Measurements from ENCODE around the gene ZNF317.

Gene ZNF317

DNA sequence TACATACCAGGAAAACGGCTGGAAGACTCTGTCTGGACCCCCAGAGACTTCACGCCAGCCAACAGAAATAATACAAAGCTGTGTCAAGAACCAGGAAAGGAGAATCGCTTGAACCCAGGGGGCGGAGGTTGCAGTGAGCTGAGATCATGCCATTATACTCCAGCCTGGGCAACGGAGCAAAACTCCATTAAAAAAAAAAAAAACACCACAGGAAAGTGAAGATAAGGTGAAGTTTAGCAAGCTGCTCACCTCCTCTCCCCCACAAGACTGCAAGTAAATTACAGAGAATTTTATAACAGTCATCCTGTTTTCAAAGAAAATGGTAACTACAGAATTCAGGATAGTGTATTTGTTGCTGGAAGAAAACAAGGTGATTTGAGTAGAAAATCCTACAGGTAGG lies 23.6 kb upstream of the ZNF317 start:
- H2AFZ ChIP-seq (ENCODE audit: low read depth, low read length) = no peak overlapping the region
- H3K9ac ChIP-seq (ENCODE audit: low read length) = no peak overlapping the region
- H3K79me2 ChIP-seq (ENCODE audit: low read length) = no peaks in the 10 kb centered on the region
- no peaks in the 10 kb centered on the region for H3K9me3 ChIP-seq (ENCODE audit: insufficient read depth, low read length)
- no peak overlapping the region for H3K4me3 ChIP-seq (ENCODE audit: low read length)
- 0 out of 2 replicates have a peak, but pooled peaks cover 3% of the 10 kb centered on the region for H3K27me3 ChIP-seq (ENCODE audit: low read depth, low read length)
- H3K27ac ChIP-seq (ENCODE audit: low read length) = no peak overlapping the region
- TF ChIP-seq, protein P1, sequence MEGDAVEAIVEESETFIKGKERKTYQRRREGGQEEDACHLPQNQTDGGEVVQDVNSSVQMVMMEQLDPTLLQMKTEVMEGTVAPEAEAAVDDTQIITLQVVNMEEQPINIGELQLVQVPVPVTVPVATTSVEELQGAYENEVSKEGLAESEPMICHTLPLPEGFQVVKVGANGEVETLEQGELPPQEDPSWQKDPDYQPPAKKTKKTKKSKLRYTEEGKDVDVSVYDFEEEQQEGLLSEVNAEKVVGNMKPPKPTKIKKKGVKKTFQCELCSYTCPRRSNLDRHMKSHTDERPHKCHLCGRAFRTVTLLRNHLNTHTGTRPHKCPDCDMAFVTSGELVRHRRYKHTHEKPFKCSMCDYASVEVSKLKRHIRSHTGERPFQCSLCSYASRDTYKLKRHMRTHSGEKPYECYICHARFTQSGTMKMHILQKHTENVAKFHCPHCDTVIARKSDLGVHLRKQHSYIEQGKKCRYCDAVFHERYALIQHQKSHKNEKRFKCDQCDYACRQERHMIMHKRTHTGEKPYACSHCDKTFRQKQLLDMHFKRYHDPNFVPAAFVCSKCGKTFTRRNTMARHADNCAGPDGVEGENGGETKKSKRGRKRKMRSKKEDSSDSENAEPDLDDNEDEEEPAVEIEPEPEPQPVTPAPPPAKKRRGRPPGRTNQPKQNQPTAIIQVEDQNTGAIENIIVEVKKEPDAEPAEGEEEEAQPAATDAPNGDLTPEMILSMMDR (IDR thresholded peaks at IDR 0.05; ENCODE audit: low read depth, low read length) = no peak
- no peak for TF ChIP-seq EZH2phosphoT487 (IDR thresholded peaks at IDR 0.05; ENCODE audit: low read depth)
- no peaks in the 10 kb centered on the region for H4K20me1 ChIP-seq (ENCODE audit: insufficient read depth, low read length)
- no peak overlapping the region for H3K4me2 ChIP-seq (ENCODE audit: low read length)
- H3K4me1 ChIP-seq (ENCODE audit: low read length) = no peaks in the 10 kb centered on the region
- no peaks in the 10 kb centered on the region for H3K36me3 ChIP-seq (replicated peaks; ENCODE audit: low read depth, low read length)

DNA sequence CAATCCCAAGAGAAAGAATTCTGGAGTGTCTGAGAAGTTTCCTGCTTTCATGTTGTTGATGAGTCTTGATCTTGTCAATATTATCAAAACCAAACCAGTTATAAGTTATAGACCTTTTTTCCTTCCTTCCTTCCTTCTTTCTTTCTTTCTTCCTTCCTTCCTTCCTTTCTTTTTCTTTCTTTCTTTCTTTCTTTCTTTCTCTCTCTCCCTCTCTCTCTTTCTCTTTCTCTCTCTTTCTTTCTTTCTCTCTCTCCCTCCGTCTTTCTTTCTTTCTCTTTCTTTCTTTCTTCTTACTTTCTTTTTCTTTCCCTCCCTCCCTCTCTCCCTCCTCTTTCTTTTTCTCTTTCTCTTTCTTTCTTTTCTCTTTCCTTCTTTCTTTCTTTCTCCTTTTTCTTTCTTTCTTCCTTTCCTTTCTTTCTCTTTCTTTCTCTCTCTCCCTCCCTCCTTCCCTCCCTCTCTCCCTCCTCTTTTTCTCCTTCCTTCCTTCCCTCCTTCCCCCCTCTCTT lies 13.2 kb upstream of the ZNF317 start, which contains the start of gene OR7G3:
Gene OR7G3, minus strand, starts transcription at position 51 of the 506 bp plus-strand sequence. Its CDS starts 0 bp downstream, at position 51.
- H3K27ac ChIP-seq (ENCODE audit: low read length) = no peak within 1 kb of the TSS
- no peaks in the 10 kb centered on the region for H3K79me2 ChIP-seq (ENCODE audit: low read length)
- H2AFZ ChIP-seq (ENCODE audit: low read depth, low read length) = no peak within 1 kb of the TSS
- peaks cover 10% of the 10 kb centered on the region for H3K4me1 ChIP-seq (ENCODE audit: low read length)
- no peaks in the 10 kb centered on the region for H3K27me3 ChIP-seq (ENCODE audit: low read depth, low read length)
- H3K9me3 ChIP-seq (ENCODE audit: insufficient read depth, low read length) = no peaks in the 10 kb centered on the region
- H3K36me3 ChIP-seq (replicated peaks; ENCODE audit: low read depth, low read length) = no peaks in the 10 kb centered on the region
- no peak within 1 kb of the TSS for H3K4me2 ChIP-seq (ENCODE audit: low read length)
- TF ChIP-seq, protein P1 (IDR thresholded peaks at IDR 0.05; ENCODE audit: low read depth, low read length) = no peak
- no peak for TF ChIP-seq EZH2phosphoT487 (IDR thresholded peaks at IDR 0.05; ENCODE audit: low read depth)
- H3K4me3 ChIP-seq (ENCODE audit: low read length) = no peak within 1 kb of the TSS
- no peak within 1 kb of the TSS for H3K9ac ChIP-seq (ENCODE audit: low read length)
- H4K20me1 ChIP-seq (ENCODE audit: insufficient read depth, low read length) = no peaks in the 10 kb centered on the region

DNA sequence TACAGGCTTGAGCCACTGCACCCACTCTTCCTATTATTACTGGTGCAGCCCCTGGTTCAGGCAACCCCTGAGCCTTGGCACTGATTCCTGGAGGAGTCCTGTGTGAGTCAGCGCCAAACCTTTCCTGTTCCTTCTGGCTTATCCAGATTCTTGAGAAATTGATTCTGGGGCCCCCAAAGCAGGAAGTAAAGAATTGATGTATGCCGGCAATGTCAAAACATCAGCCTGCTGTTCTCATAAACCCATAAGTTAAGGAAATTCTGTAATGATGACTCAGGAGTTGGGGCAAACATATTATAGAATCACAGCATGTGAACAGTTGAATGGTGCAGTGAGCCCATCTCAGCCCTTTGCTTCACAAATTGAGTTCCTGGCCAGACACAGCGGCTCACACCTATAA lies 12.0 kb upstream of the ZNF317 start:
- Histone ChIP-seq H3K79me2 (ENCODE audit: low read length) (no peaks in the 10 kb centered on the region), H3K4me3 (ENCODE audit: low read length) (no peak overlapping the region), H3K4me2 (ENCODE audit: low read length) (no peak overlapping the region), H3K4me1 (ENCODE audit: low read length) (peaks cover 10% of the 10 kb centered on the region), H4K20me1 (ENCODE audit: insufficient read depth, low read length) (no peaks in the 10 kb centered on the region), H3K9me3 (ENCODE audit: insufficient read depth, low read length) (no peaks in the 10 kb centered on the region), H3K9ac (ENCODE audit: low read length) (no peak overlapping the region), H3K27me3 (ENCODE audit: low read depth, low read length) (no peaks in the 10 kb centered on the region), H3K36me3 (replicated peaks; ENCODE audit: low read depth, low read length) (no peaks in the 10 kb centered on the region), H3K27ac (ENCODE audit: low read length) (no peak overlapping the region), H2AFZ (ENCODE audit: low read depth, low read length) (no peak overlapping the region)
- TF ChIP-seq, protein P1 (IDR thresholded peaks at IDR 0.05; ENCODE audit: low read depth, low read length) = no peak
- no peak for TF ChIP-seq EZH2phosphoT487 (IDR thresholded peaks at IDR 0.05; ENCODE audit: low read depth)

DNA sequence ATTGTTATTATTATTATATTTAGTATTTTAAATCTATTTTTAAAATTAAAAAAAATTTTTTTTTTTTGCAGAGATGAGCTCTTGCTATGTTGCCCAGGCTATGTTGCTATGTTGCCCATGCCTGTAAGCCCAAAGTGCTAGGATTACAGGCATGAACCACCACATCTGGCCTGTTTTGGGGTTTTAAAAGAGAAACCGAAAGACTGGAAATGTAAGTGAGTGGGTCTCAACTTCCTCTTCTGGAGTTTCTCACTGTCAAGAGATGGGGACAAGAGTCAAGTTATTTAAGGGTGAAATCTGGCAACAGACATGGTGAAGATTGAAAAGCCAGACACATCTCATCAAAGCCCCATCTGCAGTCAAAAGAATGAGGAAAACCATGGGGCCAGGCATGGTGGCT lies 9.2 kb upstream of the ZNF317 start:
- TF ChIP-seq, protein P1 (IDR thresholded peaks at IDR 0.05; ENCODE audit: low read depth, low read length) = no peak
- no peak for TF ChIP-seq EZH2phosphoT487 (IDR thresholded peaks at IDR 0.05; ENCODE audit: low read depth)
- Histone ChIP-seq H3K79me2 (ENCODE audit: low read length) (no peaks in the 10 kb centered on the region), H2AFZ (ENCODE audit: low read depth, low read length) (no peak overlapping the region), H3K4me3 (ENCODE audit: low read length) (no peak overlapping the region), H3K4me2 (ENCODE audit: low read length) (peak overlapping the region; percentile 29; the same call in 1 of the 2 replicates), H3K4me1 (ENCODE audit: low read length) (peaks cover 10% of the 10 kb centered on the region), H4K20me1 (ENCODE audit: insufficient read depth, low read length) (no peaks in the 10 kb centered on the region), H3K27ac (ENCODE audit: low read length) (no peak overlapping the region), H3K9ac (ENCODE audit: low read length) (no peak overlapping the region), H3K9me3 (ENCODE audit: insufficient read depth, low read length) (no peaks in the 10 kb centered on the region), H3K36me3 (replicated peaks; ENCODE audit: low read depth, low read length) (no peaks in the 10 kb centered on the region), H3K27me3 (ENCODE audit: low read depth, low read length) (no peaks in the 10 kb centered on the region)
